ENCODE results near the gene LRRC8B.

The LRRC8B gene

DNA sequence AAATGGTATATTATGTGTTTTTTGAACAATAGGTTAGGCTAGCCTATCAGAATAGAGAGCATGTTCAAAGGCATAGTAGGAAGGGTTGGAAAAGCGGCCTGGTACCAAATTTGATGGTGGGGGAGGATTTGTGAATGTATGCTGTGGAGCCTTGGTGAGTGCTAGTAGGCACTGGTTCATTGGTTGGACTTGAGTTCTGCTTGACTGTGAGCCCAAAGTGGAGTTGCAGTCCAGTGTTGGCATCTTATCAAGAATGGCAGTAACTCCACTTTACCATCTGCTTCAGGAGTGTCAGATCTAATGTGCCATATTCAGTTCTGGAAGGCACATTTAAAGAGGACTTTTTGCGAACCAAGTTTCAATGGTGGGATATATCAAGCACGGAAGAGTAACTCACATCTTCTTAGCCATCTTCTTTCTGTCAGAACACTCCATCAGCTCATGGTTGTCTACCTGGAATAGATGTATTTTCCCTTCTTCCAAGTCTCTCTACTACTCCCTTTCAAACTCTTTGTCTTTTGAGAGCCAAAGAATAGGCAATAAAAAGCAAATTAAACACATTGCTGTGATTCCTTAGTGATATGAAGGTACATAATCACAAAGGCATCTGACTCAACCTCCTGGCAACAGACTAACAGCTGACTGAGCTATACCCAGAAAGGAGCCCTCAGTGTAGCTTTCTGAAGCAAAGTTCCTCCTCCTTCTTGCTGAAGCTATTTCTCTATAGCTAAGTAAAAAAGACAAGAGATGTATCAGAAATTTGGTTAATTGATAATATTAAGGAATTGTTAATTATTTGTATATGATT is 21.7 kb downstream of the LRRC8B start:
- Histone ChIP-seq H3K27ac (ENCODE audit: insufficient read depth in 1 of 2, low read depth in 1 of 2, low read length in 2 of 2, poor library complexity in 1 of 2, severe bottlenecking in 2 of 2) (no peak overlapping the region), H3K4me1 (ENCODE audit: control extremely low read depth in 1 of 4, control insufficient read depth in 4 of 4, insufficient read depth in 4 of 4, low read length in 3 of 4) (peaks cover 11 to 33% (median 24%) of the 10 kb centered on the region in 4 experiments), H3K9me3 (ENCODE audit: control extremely low read depth in 1 of 5, control insufficient read depth in 4 of 5, insufficient read depth in 2 of 5, low read depth in 1 of 5, low read length in 4 of 5) (no peaks in the 10 kb centered on the region), H3K4me3 (ENCODE audit: control insufficient read depth in 1 of 7, extremely low read depth in 1 of 7, insufficient read depth in 4 of 7, low read depth in 2 of 7, low read length in 6 of 7) (no peak overlapping the region), H3K36me3 (ENCODE audit: control insufficient read depth in 4 of 4, insufficient read depth in 4 of 4, low read length in 3 of 4) (peaks cover 0 to 15% (median under 1%) of the 10 kb centered on the region in 4 experiments), H3K27me3 (replicated peaks in 2 of 5; ENCODE audit: control insufficient read depth in 4 of 5, insufficient read depth in 5 of 5, low read length in 4 of 5) (no peaks in the 10 kb centered on the region)
- DNase-seq: peak in 1 of 3 donors; percentile 44
- WGBS (ENCODE audit: insufficient coverage): 97% methylated on average over 3 of the region's 3 CpGs
- POLR2A ChIA-PET: no interaction called here
- CTCF ChIA-PET: no interaction called here

DNA sequence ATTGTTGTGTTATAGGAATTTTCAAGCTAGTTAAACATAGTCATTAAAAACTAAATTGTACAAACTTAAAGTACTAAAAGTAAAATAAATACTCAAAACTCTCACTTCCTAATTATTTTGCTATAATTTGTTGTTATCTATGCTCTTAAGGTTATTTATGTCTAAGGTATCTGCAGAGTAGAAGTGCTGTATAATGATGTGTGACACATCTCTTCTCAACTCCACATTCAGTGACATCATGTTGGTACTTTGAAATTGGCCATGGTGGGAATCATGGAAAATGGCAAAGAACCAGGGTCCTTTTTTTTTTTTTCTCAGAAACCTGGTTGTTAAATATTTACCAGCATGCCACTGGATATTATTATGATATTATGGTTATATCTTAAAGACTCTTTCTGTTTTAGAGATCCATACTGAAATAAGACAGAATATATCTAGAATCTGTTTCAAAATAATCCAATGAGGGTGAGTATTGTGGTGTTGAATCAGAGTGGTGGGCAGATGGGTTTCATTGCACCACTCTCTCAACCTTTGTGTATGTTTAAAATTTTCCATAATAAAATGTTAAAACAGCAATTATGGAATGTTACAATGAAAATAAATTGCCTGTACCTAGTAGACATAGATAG is 22.4 kb downstream of the LRRC8B start:
- ChIA-PET POLR2A (no interaction called here), CTCF (no interaction called here)
- peak overlapping the region in 1 of 2 experiments; percentile 55 for H3K27ac ChIP-seq (ENCODE audit: insufficient read depth in 1 of 2, low read depth in 1 of 2, low read length in 2 of 2, poor library complexity in 1 of 2, severe bottlenecking in 2 of 2)
- no peaks in the 10 kb centered on the region for H3K9me3 ChIP-seq (ENCODE audit: control extremely low read depth in 1 of 5, control insufficient read depth in 4 of 5, insufficient read depth in 2 of 5, low read depth in 1 of 5, low read length in 4 of 5)
- H3K36me3 ChIP-seq (ENCODE audit: control insufficient read depth in 4 of 4, insufficient read depth in 4 of 4, low read length in 3 of 4): peaks cover 0 to 15% (median under 1%) of the 10 kb centered on the region in 4 experiments
- H3K27me3 ChIP-seq (replicated peaks in 2 of 5; ENCODE audit: control insufficient read depth in 4 of 5, insufficient read depth in 5 of 5, low read length in 4 of 5): no peaks in the 10 kb centered on the region
- H3K4me3 ChIP-seq (ENCODE audit: control insufficient read depth in 1 of 7, extremely low read depth in 1 of 7, insufficient read depth in 4 of 7, low read depth in 2 of 7, low read length in 6 of 7): peak overlapping the region in 1 of 7 experiments; percentile 5
- DNase-seq: no peak
- peaks cover 12 to 34% (median 30%) of the 10 kb centered on the region in 4 experiments for H3K4me1 ChIP-seq (ENCODE audit: control extremely low read depth in 1 of 4, control insufficient read depth in 4 of 4, insufficient read depth in 4 of 4, low read length in 3 of 4)

DNA sequence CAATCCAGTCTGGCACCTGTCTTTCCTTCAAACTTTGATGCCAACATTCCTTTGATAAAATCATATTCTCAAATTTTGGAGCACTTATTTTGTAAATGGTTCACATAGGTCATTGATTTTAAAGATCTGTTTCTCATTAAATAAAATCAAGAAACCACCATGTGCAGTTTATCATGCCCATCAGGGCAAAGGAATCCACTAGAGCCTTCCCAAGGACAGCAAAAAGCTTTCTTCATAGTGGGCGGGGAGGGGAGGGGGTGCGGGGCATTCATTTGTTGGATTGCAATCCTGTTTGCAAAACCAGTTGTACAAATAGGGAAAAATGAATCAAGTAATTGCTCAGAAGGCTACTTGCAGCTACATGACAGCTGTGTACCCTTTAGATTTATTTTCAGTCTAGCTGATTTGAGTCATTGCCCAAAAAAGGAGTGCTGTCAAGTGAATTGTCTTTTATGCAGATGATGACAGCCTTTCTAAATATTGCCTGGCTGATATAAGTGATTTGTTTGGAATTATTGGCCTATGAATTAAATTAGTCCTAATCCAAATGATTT is 23.0 kb downstream of the LRRC8B start:
- H3K9me3 ChIP-seq (ENCODE audit: control extremely low read depth in 1 of 5, control insufficient read depth in 4 of 5, insufficient read depth in 2 of 5, low read depth in 1 of 5, low read length in 4 of 5): no peaks in the 10 kb centered on the region
- no peaks in the 10 kb centered on the region for H3K27me3 ChIP-seq (replicated peaks in 2 of 5; ENCODE audit: control insufficient read depth in 4 of 5, insufficient read depth in 5 of 5, low read length in 4 of 5)
- peaks cover 18 to 40% (median 32%) of the 10 kb centered on the region in 4 experiments for H3K4me1 ChIP-seq (ENCODE audit: control extremely low read depth in 1 of 4, control insufficient read depth in 4 of 4, insufficient read depth in 4 of 4, low read length in 3 of 4)
- CTCF ChIA-PET: no interaction called here
- WGBS (ENCODE audit: insufficient coverage): 57% methylated on average over 1 of the region's 2 CpGs
- peak overlapping the region in 1 of 2 experiments; percentile 55 for H3K27ac ChIP-seq (ENCODE audit: insufficient read depth in 1 of 2, low read depth in 1 of 2, low read length in 2 of 2, poor library complexity in 1 of 2, severe bottlenecking in 2 of 2)
- H3K36me3 ChIP-seq (ENCODE audit: control insufficient read depth in 4 of 4, insufficient read depth in 4 of 4, low read length in 3 of 4): peaks cover 0 to 15% (median under 1%) of the 10 kb centered on the region in 4 experiments
- peak overlapping the region in 1 of 7 experiments; percentile 5 for H3K4me3 ChIP-seq (ENCODE audit: control insufficient read depth in 1 of 7, extremely low read depth in 1 of 7, insufficient read depth in 4 of 7, low read depth in 2 of 7, low read length in 6 of 7)
- POLR2A ChIA-PET: no interaction called here
- DNase-seq: peak in 2 of 3 donors; percentile 39 to 64

DNA sequence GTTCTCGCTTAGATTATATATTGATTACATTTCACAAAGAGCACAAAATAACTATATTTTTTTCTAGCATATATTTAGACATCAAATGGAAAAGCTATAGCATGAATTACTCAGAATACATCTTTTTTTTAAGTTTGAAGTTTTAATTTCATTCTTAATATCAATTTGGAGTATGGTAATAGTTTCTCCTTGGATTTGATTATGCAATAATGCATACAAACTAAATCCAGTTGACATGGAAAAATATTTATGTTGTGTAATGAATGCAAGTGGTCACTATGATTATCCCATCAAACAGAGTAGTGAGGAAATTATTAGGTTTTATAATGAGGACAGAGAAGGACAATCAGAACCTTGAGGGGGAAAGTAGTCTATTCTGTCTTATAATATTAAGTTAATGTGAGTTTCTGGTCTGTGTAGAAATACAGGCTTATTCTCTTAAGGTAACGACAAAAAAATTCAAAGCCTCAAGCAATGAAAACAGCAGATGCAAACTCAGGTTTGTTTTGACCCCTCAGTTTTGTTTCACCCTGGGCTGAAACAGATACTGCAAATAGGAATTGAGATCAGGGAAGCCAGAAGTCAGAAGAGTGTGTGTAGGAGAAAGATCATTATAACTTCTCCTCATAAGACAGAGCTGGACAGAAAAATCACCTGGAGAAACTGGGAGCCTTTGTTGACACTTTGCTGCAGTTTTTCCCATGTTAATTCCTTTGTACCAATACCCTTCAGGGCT is 23.7 kb downstream of the LRRC8B start:
- peaks cover 24 to 46% (median 36%) of the 10 kb centered on the region in 4 experiments for H3K4me1 ChIP-seq (ENCODE audit: control extremely low read depth in 1 of 4, control insufficient read depth in 4 of 4, insufficient read depth in 4 of 4, low read length in 3 of 4)
- H3K27me3 ChIP-seq (replicated peaks in 2 of 5; ENCODE audit: control insufficient read depth in 4 of 5, insufficient read depth in 5 of 5, low read length in 4 of 5): no peaks in the 10 kb centered on the region
- peak overlapping the region in 1 of 2 experiments; percentile 18 for H3K27ac ChIP-seq (ENCODE audit: insufficient read depth in 1 of 2, low read depth in 1 of 2, low read length in 2 of 2, poor library complexity in 1 of 2, severe bottlenecking in 2 of 2)
- H3K36me3 ChIP-seq (ENCODE audit: control insufficient read depth in 4 of 4, insufficient read depth in 4 of 4, low read length in 3 of 4): peaks cover 0 to 15% (median under 1%) of the 10 kb centered on the region in 4 experiments
- H3K9me3 ChIP-seq (ENCODE audit: control extremely low read depth in 1 of 5, control insufficient read depth in 4 of 5, insufficient read depth in 2 of 5, low read depth in 1 of 5, low read length in 4 of 5): no peaks in the 10 kb centered on the region
- POLR2A ChIA-PET: no interaction called here
- no peak overlapping the region for H3K4me3 ChIP-seq (ENCODE audit: control insufficient read depth in 1 of 7, extremely low read depth in 1 of 7, insufficient read depth in 4 of 7, low read depth in 2 of 7, low read length in 6 of 7)
- CTCF ChIA-PET: interaction anchor here (0.9 kb wide), 1 partner anchor 11 kb away, joined by 3 read pairs; no protein-coding TSS in a partner anchor
- no peak for DNase-seq
- WGBS (ENCODE audit: insufficient coverage): 100% methylated on average over 1 of the region's 2 CpGs

DNA sequence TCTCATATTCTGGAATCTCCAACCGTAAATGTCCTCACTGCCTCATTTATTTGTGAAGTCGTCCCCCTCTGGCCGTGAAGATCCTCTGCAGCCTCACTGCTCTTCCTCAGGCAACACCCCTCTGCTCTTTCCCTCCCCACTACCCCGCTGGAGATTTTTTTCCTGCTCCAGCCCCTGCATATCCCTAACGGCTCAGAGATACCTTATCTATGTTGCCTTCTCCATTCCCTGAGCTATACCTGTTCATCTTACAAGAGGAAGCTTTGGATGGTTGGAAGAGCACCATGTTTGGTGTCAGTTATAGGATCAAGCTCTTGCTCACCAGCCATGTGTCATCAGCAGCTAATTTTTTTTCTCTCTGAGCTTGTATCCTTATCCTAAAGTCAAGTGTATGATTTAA is 26.4 kb downstream of the LRRC8B start:
- H3K36me3 ChIP-seq (ENCODE audit: control insufficient read depth in 4 of 4, insufficient read depth in 4 of 4, low read length in 3 of 4): peaks cover 2 to 21% (median 3%) of the 10 kb centered on the region in 4 experiments
- 98% methylated on average over 4 of the region's 5 CpGs for WGBS (ENCODE audit: insufficient coverage)
- H3K4me3 ChIP-seq (ENCODE audit: control insufficient read depth in 1 of 7, extremely low read depth in 1 of 7, insufficient read depth in 4 of 7, low read depth in 2 of 7, low read length in 6 of 7): no peak overlapping the region
- ChIA-PET CTCF (interaction anchor here (1.2 to 3.2 kb wide), 2 partner anchors 10 to 20 kb away, joined by 4 to 11 read pairs; no protein-coding TSS in a partner anchor), POLR2A (no interaction called here)
- peak overlapping the region in 1 of 2 experiments; percentile 50 for H3K27ac ChIP-seq (ENCODE audit: insufficient read depth in 1 of 2, low read depth in 1 of 2, low read length in 2 of 2, poor library complexity in 1 of 2, severe bottlenecking in 2 of 2)
- no peaks in the 10 kb centered on the region for H3K9me3 ChIP-seq (ENCODE audit: control extremely low read depth in 1 of 5, control insufficient read depth in 4 of 5, insufficient read depth in 2 of 5, low read depth in 1 of 5, low read length in 4 of 5)
- no peak for DNase-seq
- H3K4me1 ChIP-seq (ENCODE audit: control extremely low read depth in 1 of 4, control insufficient read depth in 4 of 4, insufficient read depth in 4 of 4, low read length in 3 of 4): peaks cover 20 to 42% (median 33%) of the 10 kb centered on the region in 4 experiments
- no peaks in the 10 kb centered on the region for H3K27me3 ChIP-seq (replicated peaks in 2 of 5; ENCODE audit: control insufficient read depth in 4 of 5, insufficient read depth in 5 of 5, low read length in 4 of 5)

DNA sequence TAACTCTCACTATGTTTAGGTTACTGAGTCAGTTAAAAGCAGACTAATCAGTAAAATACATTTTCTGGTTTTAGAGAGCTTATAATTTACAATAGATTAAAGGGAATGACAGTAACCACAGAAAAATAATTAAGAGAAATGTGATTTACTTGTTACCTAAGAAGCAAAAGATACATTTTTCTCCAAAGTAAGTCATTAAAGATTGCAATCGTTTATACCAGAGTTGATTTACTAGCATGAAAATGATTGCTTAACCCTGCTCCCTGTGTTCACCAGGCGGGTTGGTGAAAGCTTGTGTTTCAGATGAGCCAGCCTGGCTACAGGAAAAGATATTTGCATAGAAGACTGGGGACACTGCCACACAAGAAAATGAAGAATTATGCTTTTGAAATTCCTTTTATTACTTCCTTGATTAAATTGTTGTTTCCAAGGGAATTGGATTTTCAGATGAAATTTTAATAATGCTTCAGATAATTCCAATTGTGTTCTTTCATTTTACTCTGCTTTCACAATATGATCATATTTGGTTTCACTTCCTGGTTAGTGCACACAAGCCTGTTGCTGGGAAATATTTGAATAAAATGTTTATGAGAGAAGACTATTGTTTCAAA is 27.9 kb downstream of the LRRC8B start:
- ChIA-PET CTCF (interaction anchor here (1.0 to 3.2 kb wide), 2 partner anchors 12 to 32 kb away, joined by 4 to 11 read pairs; no protein-coding TSS in a partner anchor), POLR2A (no interaction called here)
- WGBS (ENCODE audit: insufficient coverage): 8% methylated on average over 2 of the region's 2 CpGs
- DNase-seq: peak in 2 of 3 donors; percentile 55 to 69
- Histone ChIP-seq H3K27me3 (replicated peaks in 2 of 5; ENCODE audit: control insufficient read depth in 4 of 5, insufficient read depth in 5 of 5, low read length in 4 of 5) (no peaks in the 10 kb centered on the region), H3K9me3 (ENCODE audit: control extremely low read depth in 1 of 5, control insufficient read depth in 4 of 5, insufficient read depth in 2 of 5, low read depth in 1 of 5, low read length in 4 of 5) (no peaks in the 10 kb centered on the region), H3K27ac (ENCODE audit: insufficient read depth in 1 of 2, low read depth in 1 of 2, low read length in 2 of 2, poor library complexity in 1 of 2, severe bottlenecking in 2 of 2) (peak overlapping the region; percentile 55 to 75), H3K36me3 (ENCODE audit: control insufficient read depth in 4 of 4, insufficient read depth in 4 of 4, low read length in 3 of 4) (peaks cover 2 to 22% (median 3%) of the 10 kb centered on the region in 4 experiments), H3K4me1 (ENCODE audit: control extremely low read depth in 1 of 4, control insufficient read depth in 4 of 4, insufficient read depth in 4 of 4, low read length in 3 of 4) (peaks cover 9 to 38% (median 24%) of the 10 kb centered on the region in 4 experiments), H3K4me3 (ENCODE audit: control insufficient read depth in 1 of 7, extremely low read depth in 1 of 7, insufficient read depth in 4 of 7, low read depth in 2 of 7, low read length in 6 of 7) (peak overlapping the region in 5 of 7 experiments; percentile 4 to 58 (median 30))
